SK-N-SH (cell line): ENCODE measurements around the gene ORC6. TPM values are rescaled to one million over a fixed set of nuclear protein-coding genes. Genes with fewer than 3 reads are reported as not detected.
A peak's percentile ranks its signal among the peaks of the same experiment; 100 is the strongest.

Experiments used
- CHD2 ChIP-seq: fragments of 150-350 bp; IDR thresholded peaks from 2 replicates; pipeline ENCODE4 v1.6.1; 2018; ENCODE audit warnings: low read length; ENCODE audit not compliant: partially characterized antibody
- EP300 ChIP-seq, 2 experiments: IDR thresholded peaks; 2 replicates each; pipeline versions ENCODE4 v1.4.0 to v1.6.1; 2012; ENCODE audit warnings: borderline replicate concordance in 1 of 2, low read depth in 1 of 2, low read length in 1 of 2
- EZH2phosphoT487 ChIP-seq: fragments of 200-600 bp; sonication (generic); IDR thresholded peaks from 2 replicates; pipeline ENCODE4 v1.6.1; 2017; ENCODE audit warnings: low read depth, mixed run types, mild to moderate bottlenecking, antibody characterized with exemption, moderate library complexity, borderline replicate concordance
- FOSL2 ChIP-seq: IDR thresholded peaks from 2 replicates; pipeline ENCODE4 v1.4.0; 2012; ENCODE audit warnings: low read depth, mild to moderate bottlenecking, moderate library complexity, borderline replicate concordance
- FOXM1 ChIP-seq: IDR thresholded peaks from 2 replicates; pipeline ENCODE4 v1.4.0; 2012; ENCODE audit warnings: low read depth, mild to moderate bottlenecking
- NFIC ChIP-seq: IDR thresholded peaks from 2 replicates; pipeline ENCODE4 v1.4.0; 2012; ENCODE audit warnings: borderline replicate concordance
- NRF1 ChIP-seq: IDR thresholded peaks from 2 replicates; pipeline ENCODE4 v1.6.1; 2012; ENCODE audit warnings: low read depth, mild to moderate bottlenecking, low read length
- PBX3 ChIP-seq: IDR thresholded peaks from 2 replicates; pipeline ENCODE4; 2012
- RAD21 ChIP-seq: IDR thresholded peaks from 2 replicates; pipeline ENCODE4 v1.6.1; 2012; ENCODE audit warnings: mild to moderate bottlenecking, low read length
- RFX5 ChIP-seq: IDR thresholded peaks from 2 replicates; pipeline ENCODE4 v1.6.1; 2012; ENCODE audit warnings: mild to moderate bottlenecking, improper control_type of control experiment, low read length
- RXRA ChIP-seq: IDR thresholded peaks from 2 replicates; pipeline ENCODE4 v1.4.0; 2012; ENCODE audit warnings: low read depth, mild to moderate bottlenecking, borderline replicate concordance
- SMC3 ChIP-seq: IDR thresholded peaks from 2 replicates; pipeline ENCODE4 v1.6.1; 2012; ENCODE audit warnings: low read depth, low read length, improper control_type of control experiment
- TAF1 ChIP-seq: IDR thresholded peaks from 2 replicates; pipeline ENCODE4 v1.6.1; 2012; ENCODE audit warnings: low read depth, mild to moderate bottlenecking, low read length, moderate library complexity, borderline replicate concordance
- USF1 ChIP-seq: IDR thresholded peaks from 2 replicates; pipeline ENCODE4 v1.4.0; 2012; ENCODE audit warnings: low read depth, borderline replicate concordance
- YY1 ChIP-seq: IDR thresholded peaks from 2 replicates; pipeline ENCODE4 v1.4.0; 2012; ENCODE audit warnings: low read depth, mild to moderate bottlenecking
- ZBTB33 ChIP-seq: IDR thresholded peaks from 2 replicates; pipeline ENCODE4 v1.4.0; 2012; ENCODE audit warnings: low read depth, borderline replicate concordance
- polyA plus RNA-seq, 3 experiments: library from polyadenylated mRNA; depleted of rRNA; stranded (reverse); fragments of >200 nt; gene quantifications; 2 replicates each; pipeline ENCODE4 v1.2.3, GENCODE V29; 2012

The ORC6 gene
- polyA plus RNA-seq, 1 of the 3 experiments (the other 2 are of a cell fraction): 17.4 TPM

- TF ChIP-seq EZH2phosphoT487: no peak
- peak; percentile 85 for TF ChIP-seq CHD2
- TF ChIP-seq ZBTB33: peak; percentile 36; the same call in 1 of the 2 replicates
- TF ChIP-seq RXRA: no peak
- TF ChIP-seq NFIC: 0 out of 2 replicates have a peak, but pooled peaks have one; percentile 6
- no peak for TF ChIP-seq RFX5
- TF ChIP-seq EP300 (IDR thresholded peaks at IDR 0.05; ENCODE audit: borderline replicate concordance in 1 of 2, low read depth in 1 of 2, low read length in 1 of 2): no peak
- TF ChIP-seq TAF1: peak; percentile 33; the same call in 1 of the 2 replicates
- no peak; the same call in 1 of the 2 replicates for TF ChIP-seq RAD21
- TF ChIP-seq PBX3: peak; percentile 99
- TF ChIP-seq FOSL2: no peak
- TF ChIP-seq SMC3: no peak
- TF ChIP-seq YY1: 0 out of 2 replicates have a peak, but pooled peaks have one; percentile 63
- no peak for TF ChIP-seq FOXM1
- no peak for TF ChIP-seq NRF1
- peak; percentile 96 for TF ChIP-seq USF1
Observed at GRCh38 chr16:46688654-46689364, 650 bp upstream of the ORC6 start, which contains the start of gene VPS35 (continued).
